Activated CD8-positive, alpha-beta memory T cell treated with anti-CD3 and anti-CD28 coated beads for 1 hour (primary cell): ENCODE measurements around the gene NAP1L1.

Source experiments
- DNase-seq, 2 donors: peaks; one replicate each; pipeline ENCODE4 v3.0.0-alpha.2; 2020; ENCODE audit warnings: low read depth in 1 of 2; ENCODE audit errors: extremely low read depth in 1 of 2

The NAP1L1 gene

GRCh38 chr12:76084863-76085519 is 506 bp upstream of the NAP1L1 start:
- DNase-seq, result peak in 1 of 2 donors; percentile 25

DNA sequence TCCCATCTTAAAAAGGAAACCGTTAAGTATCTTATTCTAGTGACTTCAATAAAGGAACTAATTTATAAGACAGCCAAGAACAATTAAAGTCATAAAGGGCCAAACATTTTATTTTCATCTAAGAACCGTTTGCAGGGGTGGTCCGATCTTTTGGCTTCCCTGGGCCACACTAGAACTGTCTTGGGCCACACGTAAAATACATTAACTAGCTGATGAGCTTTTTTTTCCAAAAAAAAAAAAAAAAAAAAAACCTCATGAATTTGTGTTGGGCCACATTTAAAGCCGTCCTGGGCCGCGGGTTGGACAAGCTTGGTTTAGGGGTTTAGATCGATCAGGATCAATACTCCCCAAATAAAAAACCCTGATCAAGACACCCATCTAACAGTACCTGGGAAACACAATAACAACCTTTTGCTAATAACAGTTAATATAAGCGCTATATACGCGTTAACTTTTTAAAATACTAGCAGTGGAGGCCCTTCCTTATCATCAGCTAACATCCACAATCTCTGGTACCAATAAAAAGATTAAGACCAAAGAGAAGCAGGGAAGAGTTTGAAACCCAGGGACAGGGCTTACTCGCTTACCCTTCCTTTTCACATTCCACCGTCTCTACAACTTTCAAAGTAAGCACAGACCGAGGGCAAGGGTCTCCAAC is 1.1 kb downstream of the NAP1L1 start:
- DNase-seq, result no peak

DNA sequence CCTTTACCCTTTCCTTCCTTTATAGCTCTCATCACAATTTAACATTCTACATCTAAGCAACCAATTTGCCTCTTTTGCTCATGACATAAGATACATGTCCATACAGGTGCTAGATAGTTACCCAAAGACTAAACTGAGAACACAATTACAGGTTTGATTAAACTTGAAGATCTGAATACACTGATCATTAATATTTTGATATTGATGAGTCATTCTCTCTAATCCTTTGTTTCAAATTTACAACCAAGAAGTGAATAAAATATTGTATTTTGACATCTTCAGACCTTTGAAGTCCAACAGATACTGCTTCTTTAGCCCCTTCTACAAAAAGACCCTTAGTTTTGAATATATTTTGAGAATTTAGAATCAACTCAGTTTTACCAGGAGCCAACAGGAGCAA is 2.6 kb downstream of the NAP1L1 start:
- DNase-seq, result no peak

DNA sequence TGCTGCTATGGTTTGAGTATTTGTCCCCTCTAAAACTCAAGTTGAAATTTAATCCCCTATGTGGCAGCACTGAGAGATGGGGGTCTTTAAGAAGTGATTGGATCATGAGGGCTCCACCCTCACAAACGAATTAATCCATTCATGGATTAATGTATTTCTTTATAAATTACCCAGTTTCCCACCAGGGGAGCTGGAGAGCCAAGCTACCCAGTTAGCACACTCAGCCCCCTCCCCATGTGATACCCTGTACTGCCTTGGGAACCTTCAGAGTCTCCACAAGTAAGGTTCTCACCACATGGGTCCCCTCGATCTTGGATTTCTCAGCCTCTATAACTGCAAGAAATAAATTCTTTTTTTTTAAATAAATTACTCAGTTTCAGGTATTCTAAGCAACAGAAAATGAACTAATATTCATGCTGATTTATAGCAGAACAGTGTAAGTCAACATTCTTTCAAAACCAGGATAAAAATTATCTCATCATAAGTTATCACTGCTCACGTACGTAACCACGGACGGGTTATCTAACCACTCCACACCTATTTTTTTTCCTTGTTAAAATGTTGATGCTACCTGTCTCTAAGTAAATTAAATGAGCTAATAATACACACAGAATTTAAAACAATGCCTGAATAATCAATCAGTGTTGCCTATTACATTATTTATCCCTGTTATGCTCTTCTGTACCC is 3.6 kb downstream of the NAP1L1 start:
- no peak for DNase-seq

DNA sequence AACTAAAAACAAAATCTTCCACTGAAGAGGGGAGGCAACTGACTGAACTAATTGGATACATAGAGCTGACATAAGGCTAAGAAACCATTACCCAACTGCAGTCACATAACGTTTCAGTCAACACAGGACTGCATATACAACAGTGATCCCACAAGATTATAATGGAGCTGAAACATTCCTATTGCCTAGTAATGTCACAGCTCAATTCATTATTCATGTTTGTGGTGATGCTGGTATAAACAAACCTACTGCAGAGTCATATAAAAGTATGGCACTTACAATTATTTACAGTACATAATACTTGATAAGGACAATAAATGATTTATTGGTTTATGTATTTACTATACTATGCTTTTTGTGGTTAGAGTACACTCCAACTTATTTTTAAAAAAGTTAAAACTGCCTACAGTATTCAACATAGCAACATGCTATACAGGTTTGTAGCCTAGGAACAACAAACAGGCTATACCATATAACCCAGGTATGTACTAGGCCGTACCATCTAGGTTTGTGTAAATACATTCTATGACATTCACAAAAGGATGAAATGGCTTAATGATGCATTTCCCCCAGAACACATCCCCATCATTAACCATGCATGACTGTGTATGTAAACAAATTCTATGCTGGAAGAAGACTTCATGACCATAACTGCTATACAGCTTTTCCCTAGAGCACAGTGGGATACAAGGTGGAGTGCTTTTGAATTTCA is 4.3 kb downstream of the NAP1L1 start:
- DNase-seq, result no peak

DNA sequence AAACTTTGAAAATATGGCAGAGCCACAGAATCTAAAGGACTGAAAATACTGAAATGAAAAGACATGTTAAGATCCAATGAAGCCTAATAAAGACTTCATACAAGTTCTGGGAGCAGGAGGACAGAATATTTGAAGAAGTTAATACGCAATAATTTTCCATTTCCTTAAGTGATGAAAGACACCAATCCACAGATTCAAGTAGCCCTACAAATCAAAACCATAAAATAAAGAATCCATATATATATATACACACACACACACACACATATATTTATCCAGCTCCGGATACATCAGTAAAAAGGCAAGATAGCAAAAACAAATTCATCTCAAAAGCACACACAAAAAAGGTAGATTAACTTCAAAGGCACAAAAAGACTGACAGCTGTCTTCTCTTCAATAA is 5.7 kb downstream of the NAP1L1 start:
- DNase-seq, result no peak

- DNase-seq, result no peak
Measured at GRCh38 chr12:76075448-76075847, 9.0 kb downstream of the NAP1L1 start.

DNA sequence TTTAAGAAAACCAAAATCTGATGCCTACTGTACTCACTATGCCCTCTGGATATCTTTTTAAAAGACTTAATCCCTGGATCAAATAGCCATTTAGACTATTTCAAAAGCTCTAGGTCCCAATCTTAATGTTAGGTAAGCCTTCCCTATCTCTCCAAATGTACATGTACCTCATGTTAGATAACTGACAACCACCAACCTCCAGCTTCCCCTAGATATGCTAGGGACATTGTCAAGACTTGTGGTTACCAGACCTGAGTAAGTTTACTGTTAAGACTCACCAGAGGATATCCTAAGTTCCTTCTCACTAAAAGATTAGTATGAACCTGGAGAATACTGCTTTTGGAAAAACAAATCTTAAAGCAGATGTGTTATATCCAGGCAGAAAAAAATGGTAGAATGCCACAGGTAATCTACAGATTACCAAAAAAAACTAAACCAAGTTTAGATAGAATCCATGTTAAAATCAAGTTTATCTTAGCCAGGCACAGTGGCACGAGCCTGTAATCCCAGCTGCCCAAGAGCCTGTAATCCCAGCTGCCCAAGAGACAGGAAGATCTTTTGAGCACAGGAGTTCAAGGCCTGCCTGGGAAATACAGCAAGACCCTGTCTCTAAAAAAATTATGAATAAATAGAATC is 9.7 kb downstream of the NAP1L1 start:
- DNase-seq, result no peak

DNA sequence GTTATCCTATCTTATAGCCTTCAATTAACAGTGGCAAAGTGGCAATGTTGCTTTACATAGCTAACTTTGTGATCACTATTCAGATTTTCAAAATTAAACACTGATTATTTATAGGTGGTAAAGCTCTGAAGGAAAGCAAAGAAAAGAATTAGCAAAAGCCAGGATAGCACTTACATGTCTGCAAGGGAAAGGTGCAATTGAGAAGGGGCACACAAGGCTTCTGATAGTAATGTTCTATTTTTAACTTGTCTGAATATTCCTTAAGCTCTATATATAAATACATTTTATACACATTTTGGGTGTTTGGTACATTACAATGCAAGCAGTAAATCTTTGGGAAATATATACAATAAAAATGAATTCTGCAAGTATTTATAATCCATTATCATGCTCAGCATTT is 10.9 kb downstream of the NAP1L1 start:
- no peak for DNase-seq

DNA sequence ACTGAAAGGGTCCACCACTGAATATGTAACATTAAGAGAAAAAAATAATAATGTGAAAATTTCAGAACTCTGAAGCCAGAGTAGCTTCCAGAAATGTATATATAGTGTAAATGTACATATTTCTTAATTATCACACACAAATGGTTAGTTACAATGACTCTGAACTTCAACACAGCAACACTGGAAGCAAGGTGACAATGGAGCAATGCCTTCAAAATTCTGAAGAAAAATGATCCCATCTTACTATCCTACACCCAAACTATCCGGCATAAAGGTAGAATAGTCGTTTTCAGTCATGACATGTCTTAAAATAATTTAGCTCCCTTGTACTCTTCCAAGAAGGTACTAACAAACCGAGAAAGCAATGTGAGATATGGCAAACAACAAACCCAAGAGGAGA is 11.9 kb downstream of the NAP1L1 start:
- no peak for DNase-seq

- no peak for DNase-seq
Measured at GRCh38 chr12:76069339-76069738, 15.1 kb downstream of the NAP1L1 start.

GRCh38 chr12:76065917-76066316 is 18.6 kb downstream of the NAP1L1 start:
- no peak for DNase-seq

DNA sequence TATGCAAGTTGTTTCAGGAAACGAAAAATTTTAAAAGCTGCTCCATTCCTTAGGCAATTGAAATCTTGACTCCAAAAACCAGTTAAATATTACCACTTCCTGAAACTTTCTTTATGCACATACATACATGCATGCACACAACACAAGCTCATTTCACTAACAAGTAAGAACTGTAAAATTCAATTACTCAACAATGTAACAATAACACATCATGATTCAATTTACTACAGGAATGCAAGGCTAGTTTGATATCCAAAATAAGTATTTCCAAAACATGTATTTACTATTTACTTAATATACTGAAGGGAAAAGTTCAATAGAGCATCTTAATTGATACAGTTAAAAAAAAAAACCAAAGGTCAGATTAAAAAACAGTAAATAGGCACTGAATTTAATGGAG is 19.6 kb downstream of the NAP1L1 start:
- no peak for DNase-seq

GRCh38 chr12:76060111-76060510 is 24.4 kb downstream of the NAP1L1 start:
- DNase-seq, result no peak

- DNase-seq, result no peak
Measured at GRCh38 chr12:76057326-76057725, 27.2 kb downstream of the NAP1L1 start.

GRCh38 chr12:76055393-76055792 is 29.1 kb downstream of the NAP1L1 start:
- no peak for DNase-seq

DNA sequence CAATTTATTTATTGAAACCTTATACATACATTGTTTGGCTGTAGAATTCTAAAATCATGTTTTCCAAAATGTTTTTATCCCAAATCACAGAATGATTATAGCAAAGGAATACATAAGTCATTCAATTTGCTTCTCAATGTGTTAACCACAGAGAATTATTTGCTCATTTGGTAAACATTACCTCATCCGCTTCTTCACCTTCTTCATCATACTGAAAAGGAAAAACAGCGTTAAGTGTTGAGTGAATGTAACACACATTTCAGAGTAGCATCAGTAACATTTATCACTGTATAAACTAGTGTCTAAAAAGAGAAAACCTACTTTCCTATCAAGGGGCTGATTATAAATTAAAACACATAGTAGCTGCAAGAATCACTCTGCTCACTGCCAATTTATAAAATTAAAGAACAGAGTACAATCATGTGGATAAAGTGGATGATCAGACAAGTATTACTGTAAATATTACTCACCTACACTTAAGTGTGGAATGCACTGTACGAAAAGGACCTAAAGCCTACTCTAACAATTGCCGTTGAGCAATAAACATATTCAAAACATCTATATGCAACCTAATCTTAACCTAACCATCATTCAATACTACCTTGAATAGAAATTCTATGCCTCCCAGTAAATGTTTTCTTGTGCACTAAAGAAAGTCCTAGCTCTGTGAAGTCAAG is 34.8 kb downstream of the NAP1L1 start:
- DNase-seq, result no peak

DNA sequence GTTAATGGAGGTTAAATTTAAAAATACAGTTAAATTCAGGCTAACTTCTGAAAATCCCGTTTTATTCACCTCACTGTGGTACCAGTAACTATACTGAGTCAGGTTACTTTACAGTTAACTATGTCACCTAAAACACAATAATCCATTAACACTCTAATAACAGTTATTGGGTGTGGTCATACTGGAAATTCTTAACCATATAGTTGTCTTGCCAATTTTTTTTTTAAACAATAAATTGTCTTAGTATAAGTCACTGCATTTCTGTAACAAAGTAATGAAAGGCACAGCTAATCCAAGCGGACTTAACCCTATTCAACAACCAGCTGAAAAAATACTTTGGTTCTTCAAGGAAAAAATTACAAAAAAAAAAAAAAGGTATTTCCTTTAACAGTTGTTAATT is 36.7 kb downstream of the NAP1L1 start:
- DNase-seq, result no peak

- DNase-seq, result no peak
Measured at GRCh38 chr12:76047060-76047459, 37.4 kb downstream of the NAP1L1 start.

- DNase-seq, result no peak
Measured at GRCh38 chr12:76043377-76043776, 41.1 kb downstream of the NAP1L1 start.

DNA sequence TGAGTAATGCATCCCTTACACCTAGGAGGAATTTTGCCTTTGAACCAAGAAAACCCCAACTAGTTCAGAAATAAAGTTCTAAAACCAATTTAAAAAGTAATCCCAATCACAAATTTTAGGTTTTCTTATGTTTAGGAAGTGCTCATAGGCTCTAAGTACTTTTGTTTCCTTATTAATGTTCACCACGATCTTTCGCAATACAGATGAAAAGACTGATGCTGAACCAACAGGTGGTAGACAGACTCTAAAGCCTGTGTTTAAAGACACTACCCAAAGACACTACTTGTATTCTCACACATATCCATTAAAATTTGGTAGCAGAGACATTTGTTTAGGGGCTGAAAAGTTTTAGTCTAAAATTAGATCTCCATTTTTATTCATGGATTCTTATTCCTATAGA is 42.3 kb downstream of the NAP1L1 start:
- no peak for DNase-seq
